ENCODE results near the gene EVI5. TPM values are rescaled to one million over a fixed set of nuclear protein-coding genes. Genes with fewer than 3 reads are reported as not detected.
A peak's percentile ranks its signal among the peaks of the same experiment; 100 is the strongest.

EVI5 gene
- total and polyA plus RNA-seq, 10 of the 15 experiments (the other 5 are each of a cell fraction or from before 2014, with no cell fraction given) = 0.27 to 6.8 (median 1.7) TPM

DNA sequence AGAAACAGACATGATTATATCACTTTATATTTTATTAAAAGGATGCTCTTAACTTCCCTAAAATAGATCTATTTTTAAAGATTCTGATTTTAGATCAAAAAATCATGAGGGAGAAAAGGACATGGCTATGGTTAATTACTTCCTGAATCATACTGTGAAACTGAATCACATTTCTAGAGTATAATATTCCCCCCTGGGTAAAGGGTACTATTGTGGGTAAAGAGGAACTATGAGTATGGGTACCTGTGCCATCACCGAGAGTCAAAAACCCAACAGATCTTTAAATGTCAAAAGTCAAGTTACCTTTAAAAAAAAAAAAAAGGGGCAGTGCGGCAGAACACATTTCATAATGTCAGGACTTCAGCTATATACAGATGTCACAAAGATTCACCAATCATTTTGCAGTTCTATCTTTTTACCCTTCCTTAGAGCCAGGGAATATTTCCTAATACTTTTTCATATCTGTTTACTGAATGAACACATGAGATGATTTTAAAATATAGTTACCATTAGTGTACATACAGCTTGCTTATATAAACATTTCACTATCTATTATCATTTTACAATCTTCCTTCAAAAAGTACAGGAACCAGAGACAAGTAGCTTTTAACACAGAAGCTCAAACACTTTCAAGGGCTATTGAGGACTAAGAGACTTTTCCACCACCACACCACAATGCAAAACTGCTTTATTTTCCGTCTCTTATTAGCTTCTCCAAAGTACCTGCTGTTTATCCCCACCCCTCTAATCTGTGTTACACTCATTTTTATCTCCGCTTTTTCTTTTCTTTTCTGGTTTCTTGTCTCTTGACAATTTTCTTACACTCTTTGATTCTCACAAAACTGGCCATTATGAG, 45.0 kb downstream of the EVI5 start:
- RAD21 ChIA-PET (ENCODE audit: unreplicated experiment) = interaction anchor here (0.7 kb wide), 1 partner anchor 79 kb away, joined by 3 read pairs; no protein-coding TSS in a partner anchor
- 55% methylated on average over 4 of the region's 4 CpGs for WGBS (ENCODE audit: insufficient coverage, insufficient replicate concordance, low lambda C conversion rate, missing lambda C conversion rate)
- CTCF ChIA-PET = interaction anchor here (0.8 to 1.0 kb wide), 2 partner anchors 9 to 78 kb away, joined by 3 to 7 read pairs; no protein-coding TSS in a partner anchor
- intact Hi-C loops (cut with micrococcal nuclease; ENCODE audit: unreplicated experiment) = no loop called here
- TF ChIP-seq BHLHE40 (IDR thresholded peaks at IDR 0.05; ENCODE audit: borderline replicate concordance in 1 of 2, low read depth in 2 of 2, low read length in 1 of 2) (no peak), ZNF384 (IDR thresholded peaks at IDR 0.05; ENCODE audit: borderline replicate concordance, low read depth, low read length) (peak; percentile 28; the same call in 1 of the 2 replicates)
- POLR2A ChIA-PET = no interaction called here
- Histone ChIP-seq H3K4me3 (no peak overlapping the region), H2AFZ (ENCODE audit: control insufficient read depth, low read depth, low read length) (no peak overlapping the region; the same call in 1 of the 2 replicates), H3K4me2 (ENCODE audit: control insufficient read depth, insufficient read depth) (no peak overlapping the region), H3K4me1 (ENCODE audit: control insufficient read depth, insufficient read depth, low read length) (no peaks in the 10 kb centered on the region), H3K36me3 (ENCODE audit: control insufficient read depth in 2 of 2, insufficient read depth in 2 of 2, low read length in 1 of 2) (no peaks in the 10 kb centered on the region), H3K27ac (ENCODE audit: control insufficient read depth, insufficient read depth) (no peak overlapping the region), H3K79me2 (ENCODE audit: control insufficient read depth, insufficient read depth, low read length) (no peaks in the 10 kb centered on the region), H4K20me1 (ENCODE audit: control insufficient read depth, insufficient read depth) (no peaks in the 10 kb centered on the region), H3K9me3 (replicated peaks; ENCODE audit: control insufficient read depth, insufficient read depth, low read length) (no peaks in the 10 kb centered on the region), H3K9ac (ENCODE audit: control insufficient read depth, insufficient read depth, low read length) (no peak overlapping the region), H3K27me3 (replicated peaks in 1 of 2; ENCODE audit: control insufficient read depth in 2 of 2, insufficient read depth in 2 of 2, low read length in 1 of 2) (no peaks in the 10 kb centered on the region)
- SMC1A ChIA-PET (ENCODE audit: uncharacterized antibody, unreplicated experiment) = interaction anchor here (0.7 kb wide), 1 partner anchor 9 kb away, joined by 3 read pairs; no protein-coding TSS in a partner anchor
- DNase-seq (ENCODE audit: low read depth, low spot score) (no peak), ATAC-seq (peak; percentile 69), FAIRE-seq (no peak)
- BruUV-seq (replicated peaks) = no TSS peak
- in situ Hi-C loops (cut with MboI) = no loop called here

DNA sequence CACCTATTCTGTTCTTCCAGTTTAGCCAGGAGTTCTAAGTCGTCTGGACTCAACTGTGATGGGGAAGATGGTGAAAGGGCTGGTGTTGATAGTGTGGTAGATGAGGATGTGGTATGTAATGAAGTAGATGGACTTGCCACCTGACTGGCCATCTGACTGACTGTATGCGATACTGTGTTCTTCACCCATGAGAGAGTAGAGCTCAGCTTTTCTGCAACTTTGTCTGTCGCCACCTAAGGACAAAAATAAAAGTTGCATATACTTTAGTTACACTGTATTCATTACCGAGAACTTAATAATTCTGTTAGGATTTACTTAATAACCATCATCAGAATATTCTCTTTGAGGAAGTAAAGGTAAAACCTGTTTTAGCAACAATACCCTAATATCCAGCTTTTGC, 48.5 kb downstream of the EVI5 start:
- no peak overlapping the region for H3K4me3 ChIP-seq
- no peaks in the 10 kb centered on the region for H3K4me1 ChIP-seq (ENCODE audit: control insufficient read depth, insufficient read depth, low read length)
- in situ Hi-C loops (cut with MboI) = no loop called here
- no peaks in the 10 kb centered on the region for H3K79me2 ChIP-seq (ENCODE audit: control insufficient read depth, insufficient read depth, low read length)
- POLR2A ChIA-PET = no interaction called here
- H3K27ac ChIP-seq (ENCODE audit: control insufficient read depth, insufficient read depth) = no peak overlapping the region
- no peak overlapping the region for H3K9ac ChIP-seq (ENCODE audit: control insufficient read depth, insufficient read depth, low read length)
- RAD21 ChIA-PET (ENCODE audit: unreplicated experiment) = interaction anchor here (0.9 to 1.1 kb wide), 2 partner anchors 83 to 112 kb away, joined by 3 to 4 read pairs; no protein-coding TSS in a partner anchor
- 2% methylated on average over 4 of the region's 4 CpGs for WGBS (ENCODE audit: insufficient coverage, insufficient replicate concordance, low lambda C conversion rate, missing lambda C conversion rate)
- FAIRE-seq (peak; percentile 18), ATAC-seq (peak; percentile 89), DNase-seq (ENCODE audit: low read depth, low spot score) (no peak)
- SMC1A ChIA-PET (ENCODE audit: uncharacterized antibody, unreplicated experiment) = no interaction called here
- H3K27me3 ChIP-seq (replicated peaks in 1 of 2; ENCODE audit: control insufficient read depth in 2 of 2, insufficient read depth in 2 of 2, low read length in 1 of 2) = no peaks in the 10 kb centered on the region
- TF ChIP-seq RAD21 (IDR thresholded peaks at IDR 0.05; ENCODE audit: insufficient read depth, low read depth, low read length) = peak; percentile 18; the same call in 1 of the 2 replicates
- no peak for TF ChIP-seq RBBP5 (conservative IDR thresholded peaks at IDR 0.05)
- TF ChIP-seq, protein P1, sequence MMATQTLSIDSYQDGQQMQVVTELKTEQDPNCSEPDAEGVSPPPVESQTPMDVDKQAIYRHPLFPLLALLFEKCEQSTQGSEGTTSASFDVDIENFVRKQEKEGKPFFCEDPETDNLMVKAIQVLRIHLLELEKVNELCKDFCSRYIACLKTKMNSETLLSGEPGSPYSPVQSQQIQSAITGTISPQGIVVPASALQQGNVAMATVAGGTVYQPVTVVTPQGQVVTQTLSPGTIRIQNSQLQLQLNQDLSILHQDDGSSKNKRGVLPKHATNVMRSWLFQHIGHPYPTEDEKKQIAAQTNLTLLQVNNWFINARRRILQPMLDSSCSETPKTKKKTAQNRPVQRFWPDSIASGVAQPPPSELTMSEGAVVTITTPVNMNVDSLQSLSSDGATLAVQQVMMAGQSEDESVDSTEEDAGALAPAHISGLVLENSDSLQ (IDR thresholded peaks at IDR 0.05) = peak; percentile 45; the same call in 1 of the 2 replicates
- TF ChIP-seq, protein P2, sequence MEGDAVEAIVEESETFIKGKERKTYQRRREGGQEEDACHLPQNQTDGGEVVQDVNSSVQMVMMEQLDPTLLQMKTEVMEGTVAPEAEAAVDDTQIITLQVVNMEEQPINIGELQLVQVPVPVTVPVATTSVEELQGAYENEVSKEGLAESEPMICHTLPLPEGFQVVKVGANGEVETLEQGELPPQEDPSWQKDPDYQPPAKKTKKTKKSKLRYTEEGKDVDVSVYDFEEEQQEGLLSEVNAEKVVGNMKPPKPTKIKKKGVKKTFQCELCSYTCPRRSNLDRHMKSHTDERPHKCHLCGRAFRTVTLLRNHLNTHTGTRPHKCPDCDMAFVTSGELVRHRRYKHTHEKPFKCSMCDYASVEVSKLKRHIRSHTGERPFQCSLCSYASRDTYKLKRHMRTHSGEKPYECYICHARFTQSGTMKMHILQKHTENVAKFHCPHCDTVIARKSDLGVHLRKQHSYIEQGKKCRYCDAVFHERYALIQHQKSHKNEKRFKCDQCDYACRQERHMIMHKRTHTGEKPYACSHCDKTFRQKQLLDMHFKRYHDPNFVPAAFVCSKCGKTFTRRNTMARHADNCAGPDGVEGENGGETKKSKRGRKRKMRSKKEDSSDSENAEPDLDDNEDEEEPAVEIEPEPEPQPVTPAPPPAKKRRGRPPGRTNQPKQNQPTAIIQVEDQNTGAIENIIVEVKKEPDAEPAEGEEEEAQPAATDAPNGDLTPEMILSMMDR (IDR thresholded peaks at IDR 0.05 in 2 of 3, conservative IDR thresholded peaks at IDR 0.05 in 1 of 3; ENCODE audit: control insufficient read depth in 2 of 3, extremely low read depth in 1 of 3, insufficient read depth in 1 of 3, low read depth in 3 of 3, low read length in 3 of 3) = peak in 2 of 3 experiments; percentile 8 to 16; a peak in 2 of 6 replicates
- no TSS peak for BruUV-seq (replicated peaks)
- CTCF ChIA-PET = interaction anchor here (0.9 to 1.8 kb wide), 4 partner anchors 13 to 426 kb away, joined by 3 to 7 read pairs (median 3); no protein-coding TSS in a partner anchor
- intact Hi-C loops (cut with micrococcal nuclease; ENCODE audit: unreplicated experiment) = no loop called here
- 0 out of 2 replicates have a peak overlapping the region, but pooled peaks have one; percentile 12 for H2AFZ ChIP-seq (ENCODE audit: control insufficient read depth, low read depth, low read length)
- H3K9me3 ChIP-seq (replicated peaks; ENCODE audit: control insufficient read depth, insufficient read depth, low read length) = no peaks in the 10 kb centered on the region
- no peak overlapping the region for H3K4me2 ChIP-seq (ENCODE audit: control insufficient read depth, insufficient read depth)
- H4K20me1 ChIP-seq (ENCODE audit: control insufficient read depth, insufficient read depth) = no peaks in the 10 kb centered on the region
- no peaks in the 10 kb centered on the region for H3K36me3 ChIP-seq (ENCODE audit: control insufficient read depth in 2 of 2, insufficient read depth in 2 of 2, low read length in 1 of 2)
